G401 (cell line): ENCODE data around the gene ITIH1. TPM values are rescaled to one million over a fixed set of nuclear protein-coding genes. Genes with fewer than 3 reads are reported as not detected.

ENCODE experiments used
- DNase-seq: peaks from one replicate; pipeline ENCODE4 v3.0.0-alpha.2; 2015; ENCODE audit warnings: low spot score
- in situ Hi-C: cut with HindIII; loops from 2 replicates; pipeline ENCODE4 v1.10.0; 2016; ENCODE audit warnings: low sequenced_read_pairs, mixed read lengths
- total RNA-seq: library from RNA; depleted of rRNA; stranded (reverse); fragments of >200 nt; shearing (Covaris generic); gene quantifications from 2 replicates; pipeline ENCODE4 v1.2.3, GENCODE V29; 2014; rRNA removed

Gene ITIH1
- total RNA-seq, 1 experiment from 2014 or later = not detected

DNA sequence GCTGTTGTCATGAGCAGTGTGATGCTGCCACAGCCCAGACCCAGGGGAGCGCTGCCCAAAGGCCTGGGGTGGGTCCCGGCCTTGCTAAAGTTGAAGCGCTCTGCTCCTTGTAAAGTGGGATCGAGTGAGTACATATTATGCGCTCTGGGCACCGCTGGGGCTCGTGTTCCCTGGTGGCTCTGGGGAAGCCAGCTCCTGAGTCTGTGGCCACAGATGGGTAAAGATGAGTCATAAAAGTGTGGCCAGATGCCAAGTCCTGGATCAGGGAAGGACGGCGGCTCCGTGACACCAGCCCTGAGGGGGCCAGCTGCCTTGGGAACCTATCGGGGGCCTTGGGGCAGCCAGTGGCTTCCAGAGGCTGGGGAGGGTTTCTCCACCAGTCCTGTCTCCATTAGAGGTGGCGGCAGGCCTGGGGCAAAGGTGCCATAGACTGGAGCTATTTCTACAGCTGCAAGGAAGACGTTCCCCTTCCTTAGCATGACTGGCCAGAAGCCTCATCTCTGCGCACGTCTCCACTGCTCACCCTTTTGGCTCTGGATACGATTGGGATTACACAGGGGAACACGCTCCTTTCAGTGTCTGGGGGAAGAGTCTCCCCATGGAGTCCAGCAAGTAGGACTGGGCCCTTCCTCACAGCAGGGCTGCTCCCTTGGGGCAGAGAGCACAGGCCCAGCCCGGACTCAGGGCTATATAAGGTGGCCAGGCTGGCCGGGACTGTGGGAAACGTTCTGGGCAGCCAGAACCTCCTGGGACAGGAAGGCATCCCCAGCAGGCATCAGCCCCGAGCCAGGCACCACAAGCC lies 54.3 kb downstream of the ITIH1 start:
- in situ Hi-C loops = no loop called here
- peak; percentile 43 for DNase-seq

- no peak for DNase-seq
- in situ Hi-C loops = no loop called here
Observed at GRCh38 chr3:52833202-52833601, 55.8 kb downstream of the ITIH1 start.

DNA sequence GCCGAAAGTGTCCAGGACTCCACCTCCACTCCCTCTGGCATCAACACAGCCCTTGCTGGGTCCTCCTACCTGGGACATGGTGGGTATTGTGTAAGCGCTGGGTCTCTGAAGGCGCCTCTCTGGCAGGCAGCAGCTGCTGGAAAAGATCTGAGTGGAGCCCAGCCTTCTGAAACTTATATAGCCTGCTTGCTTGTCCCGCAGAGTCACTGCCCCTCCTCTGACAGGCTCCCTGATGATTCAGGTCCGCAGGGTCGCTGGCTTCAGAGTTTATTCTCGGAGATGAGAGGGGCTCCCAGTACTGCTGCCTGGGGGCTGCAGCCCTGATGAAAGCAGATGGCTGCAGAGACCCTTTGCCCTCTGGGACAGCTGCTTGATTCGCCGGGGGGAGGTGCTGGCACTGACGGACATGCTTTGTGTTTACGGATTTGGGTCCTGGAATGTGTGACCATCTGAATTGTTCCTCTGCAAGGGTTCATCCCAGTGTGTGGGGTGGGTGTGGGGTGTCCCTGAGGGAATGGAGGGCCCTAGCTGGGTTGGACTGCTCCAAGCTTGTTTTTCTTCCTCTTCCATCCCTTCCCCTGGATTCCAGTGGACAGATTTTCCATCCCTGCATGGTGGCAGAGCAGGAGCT lies 57.6 kb downstream of the ITIH1 start, which contains the start of gene MUSTN1:
Gene MUSTN1 (minus strand): TSS at position 149 of the 631 bp plus-strand sequence. CDS start 71 bp downstream, at position 78.
- DNase-seq = no peak
- in situ Hi-C loops = loop anchor here (5.0 kb wide), 1 partner anchor 57 kb away; no protein-coding TSS in a partner anchor

GRCh38 chr3:52835766-52836470 lies 58.5 kb downstream of the ITIH1 start:
- no peak for DNase-seq
- in situ Hi-C loops = loop anchor here (5.0 kb wide), 1 partner anchor 56 kb away; no protein-coding TSS in a partner anchor

DNA sequence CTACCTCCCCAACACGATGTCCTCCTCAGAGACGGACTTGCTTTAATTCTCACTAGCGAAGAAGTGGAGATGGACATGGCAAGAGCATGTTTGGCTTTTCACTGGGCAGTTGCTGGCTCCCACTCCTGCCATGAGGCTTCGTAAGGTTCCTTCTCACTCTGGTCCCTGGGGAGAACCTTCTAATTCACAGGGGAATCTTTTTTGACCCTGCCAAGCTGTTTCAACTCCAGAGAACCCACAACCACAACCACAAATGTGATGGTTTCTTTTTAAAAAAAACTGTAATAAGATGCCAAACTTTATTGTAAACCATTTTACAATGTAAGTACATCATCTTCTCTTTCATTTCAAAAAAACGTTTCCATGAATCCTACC lies 59.1 kb downstream of the ITIH1 start:
- no peak for DNase-seq
- in situ Hi-C loops = loop anchor here (5.0 kb wide), 1 partner anchor 56 kb away; no protein-coding TSS in a partner anchor

GRCh38 chr3:52836986-52837385 lies 59.6 kb downstream of the ITIH1 start:
- in situ Hi-C loops = loop anchor here (5.0 kb wide), 1 partner anchor 55 kb away; no protein-coding TSS in a partner anchor

DNA sequence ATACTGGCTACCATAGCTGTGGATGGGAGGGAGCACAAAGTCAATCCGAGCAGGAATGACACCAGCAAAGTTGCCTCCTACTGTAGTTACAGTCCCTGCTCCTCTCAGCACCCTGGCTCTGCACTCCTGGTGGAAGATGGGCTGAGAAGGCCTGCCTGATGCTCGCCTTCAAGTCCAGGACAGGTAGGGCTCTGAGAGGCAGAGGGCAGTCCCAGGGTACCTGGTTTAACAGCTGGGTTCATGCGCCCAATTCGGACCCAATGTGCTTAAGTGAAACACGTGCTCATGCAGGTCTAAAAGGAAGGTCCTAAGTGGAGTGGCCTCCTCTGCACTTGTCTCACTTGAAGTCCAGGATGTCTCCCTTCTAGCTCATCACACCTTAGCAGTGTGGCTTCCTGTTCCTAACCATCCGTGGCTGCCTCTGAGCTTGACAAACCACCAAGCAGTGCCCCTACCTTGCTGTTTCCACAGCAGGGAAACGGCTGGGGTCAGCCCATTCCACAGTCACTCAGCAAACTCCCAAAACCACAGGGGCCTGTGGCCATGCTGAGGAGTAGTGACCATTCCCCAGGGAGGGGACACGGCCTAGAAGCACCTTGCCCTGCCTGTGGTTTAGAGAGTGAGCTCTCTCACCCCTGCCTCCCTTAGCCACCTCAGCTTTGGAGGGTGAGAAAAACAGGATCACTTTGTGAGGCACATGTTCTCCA lies 61.3 kb downstream of the ITIH1 start:
- in situ Hi-C loops = loop anchor here (5.0 kb wide), 1 partner anchor 54 kb away; no protein-coding TSS in a partner anchor
- DNase-seq = no peak

More at GRCh38 chr3:52836986-52837385, 59.6 kb downstream of the ITIH1 start:
- DNase-seq = no peak

- no peak for DNase-seq
- in situ Hi-C loops = loop anchor here (5.0 kb wide), 1 partner anchor 53 kb away; no protein-coding TSS in a partner anchor
Observed at GRCh38 chr3:52839268-52839575, 61.8 kb downstream of the ITIH1 start.

DNA sequence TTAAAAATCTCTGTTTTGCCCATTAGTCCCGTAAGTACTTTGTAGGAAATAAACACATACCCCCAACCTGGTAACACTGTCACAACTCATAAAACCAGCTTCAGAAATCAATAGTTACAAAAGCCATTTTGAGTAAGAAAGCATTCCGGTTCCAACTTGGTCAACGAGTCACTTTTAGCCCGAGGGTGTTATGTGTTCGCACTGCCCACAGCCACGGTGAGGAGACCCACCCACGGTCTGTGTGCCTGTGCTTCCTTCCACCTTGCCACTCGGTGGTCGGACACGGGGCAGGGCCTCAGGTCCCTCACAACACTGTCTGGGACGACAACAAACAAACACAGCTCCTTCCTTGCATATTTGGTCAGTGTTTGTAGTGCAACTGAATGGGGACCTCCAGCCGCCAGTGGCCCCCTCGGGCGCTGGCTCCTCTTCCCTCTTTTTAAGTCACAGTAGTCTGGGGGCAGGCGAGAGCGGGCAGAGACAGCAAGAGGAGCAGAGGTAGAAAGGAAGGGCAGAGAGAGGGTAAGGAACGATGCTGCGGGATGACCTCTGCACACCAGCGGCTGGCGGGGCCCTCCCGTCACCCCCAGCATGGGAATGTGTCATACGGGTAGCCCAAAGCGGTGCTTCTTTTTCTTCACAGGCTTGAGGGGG lies 62.6 kb downstream of the ITIH1 start:
- DNase-seq = no peak
- in situ Hi-C loops = loop anchor here (5.0 kb wide), 1 partner anchor 52 kb away; no protein-coding TSS in a partner anchor

DNA sequence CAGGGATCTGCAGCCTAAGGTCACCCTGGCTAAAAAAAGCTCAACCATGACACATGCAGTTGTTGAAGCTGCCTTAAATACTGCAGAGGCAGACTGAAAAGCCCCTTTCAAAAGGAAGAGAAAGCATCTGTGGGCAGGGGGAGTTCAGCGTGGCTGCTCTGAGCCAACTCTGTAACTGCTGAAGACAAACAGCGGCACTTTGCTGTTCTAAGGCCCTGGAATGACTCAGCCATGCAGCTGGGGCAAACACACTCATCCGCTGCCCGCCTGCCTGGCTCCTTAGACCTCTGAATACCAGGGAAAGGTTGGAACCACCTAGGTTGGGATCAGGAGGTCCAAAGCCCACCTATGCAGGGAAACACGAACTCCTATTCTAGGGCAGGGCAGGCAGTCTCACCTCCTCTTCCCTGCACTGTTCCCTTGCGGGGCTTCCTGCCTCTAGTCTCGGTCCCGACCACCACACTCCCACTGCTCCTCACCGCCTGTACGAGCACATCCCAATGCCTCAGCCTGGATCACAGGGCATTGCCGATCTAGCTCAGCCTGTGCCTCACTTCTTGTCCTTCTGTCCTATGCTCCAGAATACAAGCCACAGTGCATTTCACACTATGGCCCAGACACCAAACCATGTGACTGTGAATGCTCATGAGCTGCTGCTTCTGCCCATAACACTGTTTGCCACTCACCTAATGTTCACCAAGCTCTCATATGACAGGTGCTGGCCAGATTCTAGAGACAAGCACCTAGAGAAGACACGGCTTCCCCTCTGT lies 64.0 kb downstream of the ITIH1 start:
- in situ Hi-C loops = no loop called here
- DNase-seq = no peak

Other genes with a start within 250 kb of the ITIH1 start
- gene NT5DC2, start 243.7 kb upstream of the ITIH1 start, total RNA-seq = 36.9 and 53.2 TPM in 2 replicates
- gene UQCC5, start 241.0 kb upstream of the ITIH1 start, total RNA-seq = 4.2 and 48.9 TPM in 2 replicates
- gene PBRM1, start 91.7 kb upstream of the ITIH1 start, total RNA-seq = 21.6 and 38.4 TPM in 2 replicates
- 127 and 216 TPM in 2 replicates for gene GNL3, start 91.6 kb upstream of the ITIH1 start, total RNA-seq
- 77.8 and 104 TPM in 2 replicates for gene GLT8D1, start 71.8 kb upstream of the ITIH1 start, total RNA-seq
- gene SPCS1, start 71.5 kb upstream of the ITIH1 start, total RNA-seq = 80.3 and 99.9 TPM in 2 replicates
- 34.1 and 40.7 TPM in 2 replicates for gene NEK4, start 6.7 kb upstream of the ITIH1 start, total RNA-seq
- not detected in 2 replicates for gene ITIH3, start 17.2 kb downstream of the ITIH1 start, total RNA-seq
- gene ITIH4, start 53.1 kb downstream of the ITIH1 start, total RNA-seq = 0.18 and 0.68 TPM in 2 replicates
- not detected in 2 replicates for gene MUSTN1, start 57.4 kb downstream of the ITIH1 start, total RNA-seq
- 6.4 and 8.9 TPM in 2 replicates for gene STIMATE, start 119.9 kb downstream of the ITIH1 start, total RNA-seq